H7 (cell line): ENCODE measurements around the gene TRMT11. TPM values are rescaled to one million over a fixed set of nuclear protein-coding genes. Genes with fewer than 3 reads are reported as not detected.
"Not testable (repeated sequence)": the region's sequence is repeated elsewhere in the genome, so short reads cannot be mapped to it uniquely, and the experiment has no call there.

Experiments
- DNase-seq: peaks from one replicate; pipeline ENCODE4 v3.0.0; 2012
- H3K27me3 ChIP-seq: 2 replicates; pipeline ENCODE4 v1.6.0; 2011; ENCODE audit warnings: mild to moderate bottlenecking, low read length; ENCODE audit not compliant: control insufficient read depth, insufficient read depth
- H3K36me3 ChIP-seq: replicated peaks from 2 replicates; pipeline ENCODE4 v1.5.1; 2011; ENCODE audit warnings: low read length; ENCODE audit not compliant: control insufficient read depth, insufficient read depth
- H3K4me3 ChIP-seq: 2 replicates; pipeline ENCODE4 v1.5.1; 2011; ENCODE audit warnings: low read depth, mild to moderate bottlenecking, control low read depth, low read length, moderate library complexity; ENCODE audit not compliant: insufficient read depth
- total RNA-seq: library from RNA; depleted of rRNA; stranded (reverse); fragments of >200 nt; shearing (Covaris generic); gene quantifications from 2 replicates; pipeline ENCODE4 v1.2.3, GENCODE V29; 2014

Gene TRMT11
- total RNA-seq, 1 experiment from 2014 or later, result 29.5 TPM

GRCh38 chr6:125994670-125995488, 8.5 kb downstream of the TRMT11 start:
- no peak overlapping the region for H3K4me3 ChIP-seq
- H3K27me3 ChIP-seq, result no peaks in the 10 kb centered on the region
- no peak for DNase-seq
- no peaks in the 10 kb centered on the region; the same call in none of the 2 replicates for H3K36me3 ChIP-seq

GRCh38 chr6:125995972-125996580, 9.7 kb downstream of the TRMT11 start:
- Histone ChIP-seq H3K27me3 (no peaks in the 10 kb centered on the region), H3K4me3 (no peak overlapping the region), H3K36me3 (peaks cover 2% of the 10 kb centered on the region)
- peak; percentile 47 for DNase-seq

GRCh38 chr6:126002755-126003679, 16.7 kb downstream of the TRMT11 start:
- peaks cover 5% of the 10 kb centered on the region for H3K36me3 ChIP-seq
- H3K27me3 ChIP-seq, result no peaks in the 10 kb centered on the region
- DNase-seq, result no peak
- H3K4me3 ChIP-seq, result no peak overlapping the region

GRCh38 chr6:126007800-126008199, 21.5 kb downstream of the TRMT11 start:
- no peak for DNase-seq
- Histone ChIP-seq H3K4me3 (no peak overlapping the region), H3K36me3 (peaks cover 13% of the 10 kb centered on the region), H3K27me3 (no peaks in the 10 kb centered on the region)

GRCh38 chr6:126010040-126010439, 23.7 kb downstream of the TRMT11 start:
- Histone ChIP-seq H3K27me3 (no peaks in the 10 kb centered on the region), H3K4me3 (no peak overlapping the region), H3K36me3 (peaks cover 15% of the 10 kb centered on the region)
- no peak for DNase-seq

GRCh38 chr6:126015863-126016262, 29.5 kb downstream of the TRMT11 start:
- peaks cover 12% of the 10 kb centered on the region for H3K36me3 ChIP-seq
- DNase-seq, result no peak
- H3K4me3 ChIP-seq, result no peak overlapping the region
- no peaks in the 10 kb centered on the region for H3K27me3 ChIP-seq

- no peak for DNase-seq
- no peaks in the 10 kb centered on the region for H3K27me3 ChIP-seq
- peaks cover 12% of the 10 kb centered on the region for H3K36me3 ChIP-seq
- H3K4me3 ChIP-seq, result no peak overlapping the region
Observed at GRCh38 chr6:126016591-126016990, 30.3 kb downstream of the TRMT11 start.

GRCh38 chr6:126017668-126018067, 31.3 kb downstream of the TRMT11 start:
- no peaks in the 10 kb centered on the region for H3K27me3 ChIP-seq
- DNase-seq, result no peak
- peaks cover 8% of the 10 kb centered on the region for H3K36me3 ChIP-seq
- H3K4me3 ChIP-seq, result no peak overlapping the region

- H3K36me3 ChIP-seq, result peaks cover 8% of the 10 kb centered on the region
- DNase-seq, result no peak
- H3K27me3 ChIP-seq, result no peaks in the 10 kb centered on the region
- no peak overlapping the region for H3K4me3 ChIP-seq
Observed at GRCh38 chr6:126020305-126021050, 34.1 kb downstream of the TRMT11 start.

- DNase-seq, H3K36me3 ChIP-seq: not testable (repeated sequence)
Observed at GRCh38 chr6:126023474-126023873, 37.1 kb downstream of the TRMT11 start.

GRCh38 chr6:126026001-126026400, 39.7 kb downstream of the TRMT11 start:
- Histone ChIP-seq H3K36me3 (peaks cover 5% of the 10 kb centered on the region), H3K27me3 (no peaks in the 10 kb centered on the region), H3K4me3 (no peak overlapping the region)
- no peak for DNase-seq

More at GRCh38 chr6:126023474-126023873, 37.1 kb downstream of the TRMT11 start:
- not testable (repeated sequence) for H3K27me3 ChIP-seq, H3K4me3 ChIP-seq

- no peak overlapping the region for H3K4me3 ChIP-seq
- no peaks in the 10 kb centered on the region for H3K27me3 ChIP-seq
- H3K36me3 ChIP-seq, result peaks cover 4% of the 10 kb centered on the region
- no peak for DNase-seq
Observed at GRCh38 chr6:126027601-126028000, 41.3 kb downstream of the TRMT11 start.

- Histone ChIP-seq H3K27me3 (no peaks in the 10 kb centered on the region), H3K4me3 (no peak overlapping the region), H3K36me3 (no peaks in the 10 kb centered on the region; the same call in 1 of the 2 replicates)
- DNase-seq, result no peak
Observed at GRCh38 chr6:126030045-126030444, 43.7 kb downstream of the TRMT11 start.

- peak; percentile 32 for DNase-seq
- H3K4me3 ChIP-seq, result no peak overlapping the region
Observed at GRCh38 chr6:126033696-126034095, 47.4 kb downstream of the TRMT11 start.

More at GRCh38 chr6:126033696-126034095, 47.4 kb downstream of the TRMT11 start:
- Histone ChIP-seq H3K27me3 (no peaks in the 10 kb centered on the region), H3K36me3 (no peaks in the 10 kb centered on the region; the same call in 1 of the 2 replicates)
